ENCODE data around the gene DOCK11.

DNA sequence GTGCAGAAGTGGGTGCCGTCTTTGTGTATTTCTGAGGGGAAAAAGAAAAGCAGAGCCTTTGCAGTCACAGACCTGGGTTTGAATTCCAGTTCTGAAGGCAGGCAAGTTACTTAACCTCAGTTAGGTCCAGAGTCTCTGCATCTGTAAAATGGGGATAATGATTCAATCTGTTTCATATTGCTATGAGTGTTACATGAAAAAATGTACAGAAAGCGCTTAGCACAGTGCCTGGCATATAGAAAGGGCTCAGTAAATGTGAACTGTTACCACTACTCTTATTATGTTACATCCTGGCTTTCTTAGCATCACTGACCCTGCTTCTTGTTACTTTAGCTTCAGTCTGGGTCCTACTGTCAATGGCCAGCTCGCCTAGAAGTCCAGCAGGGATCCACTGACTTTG is 45.9 kb downstream of the DOCK11 start:
- TF ChIP-seq CTCF (IDR thresholded peaks at IDR 0.05) (no peak), EZH2 (IDR thresholded peaks at IDR 0.05; ENCODE audit: borderline replicate concordance, insufficient read depth, low read depth, low read length, poor library complexity, severe bottlenecking) (no peak)
